Uterus (tissue), 2 donors: ENCODE results near the gene TOM1.

Experiments
- CTCF ChIP-seq, 4 experiments: fragments of 200-600 bp in 2 of 4; fragments of 450-650 bp in 2 of 4; sonication (generic) in 2 of 4; IDR thresholded peaks; one replicate each; pipeline ENCODE4 v1.5.1; 2016 to 2019; ENCODE audit warnings: antibody characterized with exemption in 4 of 4, mild to moderate bottlenecking in 2 of 4, moderate library complexity in 1 of 4
- POLR2A ChIP-seq, 2 donors: fragments of 450-650 bp; IDR thresholded peaks; one replicate each; pipeline ENCODE4 v1.6.1; 2016; ENCODE audit warnings: antibody characterized with exemption in 2 of 2, mild to moderate bottlenecking in 1 of 2, moderate library complexity in 1 of 2

GRCh38 chr22:35299217-35299672 is 449 bp upstream of the TOM1 start:
- peak in 2 of 4 experiments; percentile 8 to 10 for TF ChIP-seq CTCF (IDR thresholded peaks at IDR 0.05)
- no peak for TF ChIP-seq POLR2A (IDR thresholded peaks at IDR 0.05)
